GM18951 (cell line): Measurements from ENCODE around the gene CD93.

Source experiments
- POLR2A ChIP-seq: IDR thresholded peaks from 4 replicates; pipeline ENCODE4 v1.6.1; 2011; ENCODE audit warnings: mild to moderate bottlenecking; ENCODE audit not compliant: insufficient read length, insufficient read depth; ENCODE audit errors: extremely low read depth
- in situ Hi-C: fragments of 300-500 bp; cut with MboI; formaldehyde crosslinking; loops from one replicate; pipeline ENCODE4 v1.12.0; 2022; ENCODE audit warnings: low sequenced_read_pairs, mixed read lengths, inconsistent platforms; ENCODE audit not compliant: unreplicated experiment

CD93 gene

DNA sequence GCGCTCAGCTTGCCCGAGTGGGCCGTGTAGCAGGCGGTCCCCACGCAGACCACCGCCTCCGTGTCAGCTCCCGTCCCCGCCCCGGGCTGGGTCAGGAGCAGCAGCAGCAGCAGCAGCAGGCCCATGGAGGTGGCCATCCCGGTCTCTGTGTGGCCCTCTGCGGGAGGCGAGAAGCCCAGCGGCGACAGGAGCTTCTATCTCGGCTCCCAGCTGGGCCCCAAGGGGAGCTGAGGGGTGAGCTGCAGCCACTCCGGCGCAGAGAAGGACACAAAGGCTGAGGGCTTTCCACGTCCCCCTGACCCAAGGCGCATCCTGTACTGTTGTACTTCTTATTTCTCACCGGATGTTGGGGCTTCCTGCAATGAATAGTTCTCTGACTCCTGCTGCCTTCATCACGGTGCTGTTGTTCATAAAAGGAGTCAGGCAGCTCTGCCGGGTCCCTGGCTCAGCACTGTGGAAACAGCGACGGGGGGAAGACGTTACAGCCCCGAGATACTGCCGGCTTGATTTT, at the start of gene CD93:
Gene CD93, minus strand, starts transcription at position 269 of the 511 bp plus-strand sequence. Its CDS starts 132 bp downstream, at position 137.
- no peak for TF ChIP-seq POLR2A
- in situ Hi-C loops, result no loop called here

GRCh38 chr20:23133560-23133998, 47.5 kb upstream of the CD93 start:
- in situ Hi-C loops, result no loop called here
- TF ChIP-seq POLR2A, result no peak

- in situ Hi-C loops, result no loop called here
- no peak for TF ChIP-seq POLR2A
These were observed 46.9 kb upstream of the CD93 start for GRCh38 chr20:23132930-23133559.

- TF ChIP-seq POLR2A, result no peak
- in situ Hi-C loops, result no loop called here
These were observed 46.3 kb upstream of the CD93 start for GRCh38 chr20:23132293-23132929.

GRCh38 chr20:23131766-23132165, 45.6 kb upstream of the CD93 start:
- no peak for TF ChIP-seq POLR2A

DNA sequence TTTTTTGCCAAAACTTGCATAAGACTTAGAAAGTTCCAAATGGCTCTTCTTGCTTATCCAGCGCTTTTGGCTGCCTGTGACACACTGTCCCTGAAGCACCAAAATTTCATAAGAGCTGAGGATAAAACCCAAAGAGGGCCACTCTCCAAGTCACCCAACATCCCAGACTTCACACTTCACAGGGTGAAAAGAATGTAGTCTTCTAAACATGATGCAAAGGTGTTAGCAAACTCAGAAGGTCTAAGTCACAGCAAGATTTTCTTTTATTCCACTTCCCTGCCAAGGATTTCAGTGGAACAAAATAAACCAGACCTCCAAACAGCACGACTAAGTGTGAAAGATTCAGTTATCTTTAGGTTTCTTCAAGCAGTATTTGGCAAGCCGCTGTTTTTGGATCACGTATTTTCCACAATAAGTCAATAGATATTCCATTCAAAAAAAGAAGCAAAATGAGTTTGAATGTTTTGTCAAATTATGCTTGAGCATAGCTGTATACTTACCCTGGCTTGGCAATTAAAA, 44.6 kb upstream of the CD93 start:
- in situ Hi-C loops, result no loop called here
- TF ChIP-seq POLR2A, result no peak

More at GRCh38 chr20:23131766-23132165, 45.6 kb upstream of the CD93 start:
- in situ Hi-C loops, result no loop called here

DNA sequence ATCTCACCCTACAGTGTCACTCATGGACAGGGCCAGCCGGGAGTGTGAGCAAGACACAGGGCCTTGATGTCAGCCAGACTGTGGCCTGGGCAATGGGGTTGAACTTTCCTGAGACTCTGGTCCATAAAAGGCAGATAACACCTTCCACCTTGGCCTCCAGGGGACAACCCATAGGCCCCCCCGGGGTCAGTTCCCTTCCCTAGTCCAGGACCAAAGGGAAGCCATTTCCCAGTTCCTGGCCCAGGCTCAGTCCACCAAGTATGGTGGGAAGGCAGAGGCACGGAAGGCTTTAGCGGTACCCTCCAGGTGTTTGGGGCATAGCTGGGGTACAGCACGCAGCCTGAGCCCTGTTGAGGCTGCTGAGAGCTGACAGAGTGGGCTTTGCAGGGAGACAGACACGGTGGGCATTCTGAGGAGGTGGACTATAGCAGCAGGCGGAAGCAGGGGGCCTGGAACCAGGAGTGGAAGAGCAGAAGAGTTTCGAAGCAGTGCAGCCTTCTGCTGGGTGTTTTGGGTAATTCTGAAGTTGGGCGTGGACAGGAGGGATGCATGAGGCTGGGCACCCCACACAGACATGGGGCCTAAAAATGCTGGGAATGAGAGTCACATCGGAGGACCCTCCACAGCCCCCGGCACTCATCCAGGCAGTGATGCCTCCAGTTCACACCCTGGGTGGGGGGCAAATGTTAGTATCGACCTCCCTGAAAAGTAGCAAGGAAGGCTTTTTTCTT, 43.9 kb upstream of the CD93 start:
- in situ Hi-C loops, result no loop called here
- TF ChIP-seq POLR2A, result no peak

- no peak for TF ChIP-seq POLR2A
- in situ Hi-C loops, result no loop called here
These were observed 43.1 kb upstream of the CD93 start for GRCh38 chr20:23129266-23129665.

DNA sequence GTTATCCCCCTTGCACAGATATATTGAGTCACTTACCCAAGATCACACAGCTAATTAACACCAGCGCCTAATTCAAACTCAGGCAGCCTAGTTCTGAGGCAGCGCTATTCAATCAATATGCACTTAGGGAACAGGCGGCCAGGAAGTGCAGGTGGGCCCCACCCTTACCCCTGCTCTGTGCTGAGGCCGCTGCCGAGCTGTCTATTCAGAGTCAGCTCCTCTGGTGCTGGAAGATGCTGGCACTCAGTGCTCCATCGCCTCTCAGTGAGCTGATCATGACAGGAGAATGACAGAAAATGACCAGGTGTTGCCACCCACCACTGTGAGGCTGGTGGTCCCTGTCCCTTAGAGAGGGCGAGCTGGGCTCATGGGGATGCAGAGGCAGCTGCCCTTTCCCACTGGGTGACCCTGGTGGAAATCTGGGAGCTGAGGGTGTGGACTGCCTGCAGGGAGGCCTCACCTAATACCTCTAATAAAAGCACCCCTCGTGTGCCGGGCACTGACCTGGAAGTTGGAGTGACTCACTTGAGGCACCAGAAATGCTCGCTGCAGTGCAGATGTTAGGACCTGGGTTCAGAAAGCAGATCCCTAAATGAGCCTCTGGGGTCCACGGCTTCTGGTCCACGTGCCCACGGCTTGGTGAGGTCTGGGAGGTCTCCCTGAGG, 42.5 kb upstream of the CD93 start:
- no peak for TF ChIP-seq POLR2A
- in situ Hi-C loops, result no loop called here

- TF ChIP-seq POLR2A, result no peak
- in situ Hi-C loops, result no loop called here
These were observed 41.6 kb upstream of the CD93 start for GRCh38 chr20:23127506-23128279.

DNA sequence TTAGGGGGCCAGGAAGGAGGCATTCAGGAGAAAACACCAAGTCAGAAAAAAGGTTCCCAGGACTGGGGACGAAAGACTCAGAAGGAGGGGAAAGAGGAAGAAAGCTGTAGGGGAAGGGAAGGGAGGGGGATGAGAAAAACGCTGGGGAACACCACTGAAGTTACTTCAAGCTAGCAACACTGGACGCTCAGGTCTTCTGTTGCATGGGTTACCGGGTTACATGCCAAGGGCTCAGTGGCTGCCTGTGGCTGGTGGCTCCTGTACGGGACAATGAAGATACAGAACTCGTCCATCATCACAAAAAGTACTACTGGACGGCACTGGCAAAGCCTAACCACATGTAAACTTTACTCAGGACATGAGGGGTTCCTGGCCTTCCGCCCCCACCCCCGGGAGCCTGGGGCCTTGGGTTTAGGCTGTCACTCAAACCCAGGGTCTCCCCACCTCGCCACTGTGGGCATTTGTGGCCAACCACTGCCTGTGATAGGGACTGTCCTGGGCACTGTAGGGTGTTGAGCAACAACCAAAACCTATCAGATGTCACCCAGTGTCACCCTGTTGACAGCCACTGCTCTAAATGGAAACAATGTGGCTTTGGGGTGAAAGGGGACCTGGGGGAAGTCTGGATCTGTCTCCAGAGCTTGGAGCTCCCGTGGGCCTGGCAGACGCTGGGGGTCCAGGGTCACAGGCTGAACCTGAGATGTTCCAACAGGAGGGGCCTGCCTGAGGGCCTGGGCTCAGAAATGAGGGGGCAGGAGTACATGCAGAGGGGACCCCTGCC, 40.3 kb upstream of the CD93 start:
- no peak for TF ChIP-seq POLR2A
- in situ Hi-C loops, result no loop called here

DNA sequence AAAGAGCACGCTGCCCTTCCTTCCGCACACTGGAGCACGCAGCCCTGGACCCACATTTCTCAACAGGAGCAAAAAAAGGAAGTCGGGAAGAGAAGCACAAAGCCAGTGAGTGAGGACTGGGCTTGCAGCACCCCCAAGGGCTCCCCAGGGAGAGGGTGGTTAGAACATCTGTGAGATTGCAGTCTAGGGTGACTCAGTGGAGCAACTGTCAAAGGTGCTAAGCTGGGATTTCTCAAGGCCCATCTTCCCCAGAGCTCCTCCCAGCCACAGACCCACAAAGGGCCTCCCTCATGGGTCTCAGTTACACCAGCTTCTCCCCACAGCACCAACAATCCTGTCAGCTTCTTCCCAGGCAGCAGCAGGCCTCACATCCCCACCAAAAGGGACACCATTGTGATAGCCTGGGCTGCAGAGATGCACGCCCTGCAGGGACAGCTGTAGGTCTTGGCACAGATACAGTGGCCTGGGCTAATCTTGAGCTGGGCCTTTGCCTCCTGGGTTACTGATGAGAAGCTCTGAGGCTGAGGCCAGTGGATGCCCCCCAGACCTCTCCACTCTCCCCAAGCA, 39.6 kb upstream of the CD93 start:
- TF ChIP-seq POLR2A, result no peak
- in situ Hi-C loops, result no loop called here

DNA sequence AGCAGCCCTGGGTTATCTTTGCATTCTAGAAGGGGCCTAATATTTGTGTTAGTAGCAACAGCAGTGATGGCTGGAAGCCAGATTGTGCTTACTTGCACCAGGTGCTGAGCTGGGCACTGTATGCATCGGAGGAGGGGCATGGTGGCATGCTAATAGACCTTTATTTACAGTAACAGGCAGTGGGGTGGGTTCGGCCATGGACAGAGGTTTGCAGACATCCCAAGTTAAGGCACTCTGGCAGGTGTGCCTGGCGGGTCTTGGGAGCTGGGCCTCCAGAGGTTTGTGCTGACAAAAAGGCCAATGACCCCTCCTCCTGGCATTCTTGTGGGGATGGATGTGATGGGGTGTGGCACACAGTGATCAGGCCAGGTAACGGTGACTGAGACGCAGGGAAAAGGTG, 39.0 kb upstream of the CD93 start:
- TF ChIP-seq POLR2A, result no peak
- in situ Hi-C loops, result no loop called here
